Panc1 (cell line): Measurements from ENCODE around the gene COMMD6. TPM values are rescaled to one million over a fixed set of nuclear protein-coding genes. Genes with fewer than 3 reads are reported as not detected.

ENCODE experiments used
- ATAC-seq: fragments of 200-7000 bp; cut with Tn5 transposase; 2 replicates; pipeline ENCODE4 v1.9.1; 2020; ENCODE audit warnings: mild to moderate bottlenecking, moderate library complexity
- BruUV-seq: library from RNA; stranded (reverse); fragments of 400-500 nt; replicated peaks from 2 replicates; lab custom pipeline; 2021; lab: Mats Ljungman, UMichigan
- CTCF ChIA-PET: fragments of 300-600 bp; sonication (Branson Sonifier 250); formaldehyde crosslinking; loops from one replicate; lab custom pipeline; 2022; ENCODE audit warnings: antibody characterized with exemption; lab: Charles Lee
- POLR2A ChIA-PET: fragments of 300-600 bp; sonication (Branson Sonifier 250); formaldehyde crosslinking; loops from one replicate; lab custom pipeline; 2022; ENCODE audit warnings: antibody characterized with exemption; lab: Charles Lee
- DNase-seq: peaks from one replicate; pipeline ENCODE4 v3.0.0-alpha.2; 2010; ENCODE audit warnings: low read depth, low spot score
- H3K27ac ChIP-seq: 2 replicates; pipeline ENCODE4 v1.5.1; 2011; ENCODE audit warnings: mild to moderate bottlenecking, low read length, inconsistent platforms
- H3K27me3 ChIP-seq: fragments of 200-500 bp; sonication (Bioruptor generic); 2 replicates; pipeline ENCODE4 v1.6.0; 2014; ENCODE audit warnings: low read length, inconsistent platforms; ENCODE audit not compliant: control insufficient read depth, insufficient read depth
- H3K36me3 ChIP-seq: fragments of 200-500 bp; sonication (Bioruptor generic); 2 replicates; pipeline ENCODE4 v1.5.1; 2014; ENCODE audit warnings: inconsistent platforms, mild to moderate bottlenecking, low read length, moderate library complexity; ENCODE audit not compliant: control insufficient read depth, insufficient read depth
- H3K4me1 ChIP-seq: 2 replicates; pipeline ENCODE4 v1.5.1; 2011; ENCODE audit warnings: inconsistent platforms, mild to moderate bottlenecking, low read length, moderate library complexity; ENCODE audit not compliant: control insufficient read depth, insufficient read depth
- H3K4me3 ChIP-seq, 2 experiments: 2 replicates each; pipeline ENCODE4 v1.5.1; 2011 to 2012; ENCODE audit warnings: low read depth in 2 of 2, low read length in 2 of 2, mild to moderate bottlenecking in 2 of 2, inconsistent platforms in 1 of 2, moderate library complexity in 1 of 2
- H3K9me3 ChIP-seq: fragments of 200-500 bp; sonication (Bioruptor generic); 2 replicates; pipeline ENCODE4 v1.5.1; 2014; ENCODE audit warnings: low read depth, mild to moderate bottlenecking, inconsistent platforms, low read length, moderate library complexity; ENCODE audit not compliant: control insufficient read depth, insufficient read depth
- CTCF ChIP-seq: fragments of 450-650 bp; IDR thresholded peaks from 2 replicates; pipeline ENCODE4 v1.5.1; 2017; ENCODE audit warnings: mild to moderate bottlenecking
- POLR2AphosphoS5 ChIP-seq: IDR thresholded peaks from 2 replicates; pipeline ENCODE4 v1.6.1; 2012; ENCODE audit warnings: mild to moderate bottlenecking, low read depth, low read length, moderate library complexity
- REST ChIP-seq, 2 experiments: IDR thresholded peaks; 2 replicates each; pipeline ENCODE4 v1.6.1; 2011 to 2012; ENCODE audit warnings: low read depth in 2 of 2, control low read depth in 1 of 2, low read length in 1 of 2, mild to moderate bottlenecking in 1 of 2, moderate library complexity in 1 of 2; ENCODE audit not compliant: insufficient read depth in 1 of 2
- SIN3A ChIP-seq: IDR thresholded peaks from 2 replicates; pipeline ENCODE4 v1.6.1; 2012; ENCODE audit warnings: low read depth, mild to moderate bottlenecking, low read length, moderate library complexity, borderline replicate concordance; ENCODE audit not compliant: insufficient read depth
- TCF7L2 ChIP-seq: IDR thresholded peaks from 2 replicates; pipeline ENCODE4 v1.6.1; 2011; ENCODE audit warnings: mild to moderate bottlenecking, low read depth, low read length, inconsistent platforms
- in situ Hi-C: cut with HindIII; loops from 2 replicates; pipeline ENCODE4 v1.10.0; 2016; ENCODE audit warnings: low sequenced_read_pairs, low pct_unique_long_range_greater_than_20kb
- intact Hi-C: fragments of 100-400 bp; cut with micrococcal nuclease; formaldehyde crosslinking; loops from one replicate; pipeline ENCODE4 v1.10.0; 2022; ENCODE audit not compliant: unreplicated experiment
- total RNA-seq: library from RNA; stranded (reverse); gene quantifications from one replicate; pipeline ENCODE4 v1.2.1, GENCODE V29; 2021; ENCODE audit not compliant: unreplicated experiment

COMMD6 gene
- total RNA-seq, 1 experiment from 2014 or later = 97.4 TPM

- ChIA-PET POLR2A (no interaction called here), CTCF (no interaction called here)
- H3K4me1 ChIP-seq = no peaks in the 10 kb centered on the region
- intact Hi-C loops = no loop called here
- in situ Hi-C loops = no loop called here
- no peak overlapping the region for H3K27ac ChIP-seq
- BruUV-seq = no TSS peak
- ATAC-seq (no peak), DNase-seq (no peak)
- H3K4me3 ChIP-seq = no peak overlapping the region
- no peak for TF ChIP-seq SIN3A
- no peak for TF ChIP-seq TCF7L2
- no peak for TF ChIP-seq POLR2AphosphoS5
- TF ChIP-seq CTCF = no peak
- peaks cover 7% of the 10 kb centered on the region for H3K36me3 ChIP-seq
- no peaks in the 10 kb centered on the region for H3K9me3 ChIP-seq
- H3K27me3 ChIP-seq = no peaks in the 10 kb centered on the region
These were observed 15.7 kb downstream of the COMMD6 start for GRCh38 chr13:75521956-75522355.

GRCh38 chr13:75518439-75519088 lies 19.1 kb downstream of the COMMD6 start:
- no TSS peak for BruUV-seq
- no peak for ATAC-seq
- Histone ChIP-seq H3K4me3 (no peak overlapping the region), H3K27me3 (no peaks in the 10 kb centered on the region), H3K27ac (no peak overlapping the region), H3K36me3 (no peaks in the 10 kb centered on the region), H3K9me3 (no peaks in the 10 kb centered on the region), H3K4me1 (no peaks in the 10 kb centered on the region)
- no peak for TF ChIP-seq POLR2AphosphoS5
- TF ChIP-seq TCF7L2 = no peak
- TF ChIP-seq CTCF = no peak
- TF ChIP-seq SIN3A = no peak
- no peak for TF ChIP-seq REST (IDR thresholded peaks at IDR 0.05; ENCODE audit: insufficient read depth in 1 of 2, low read depth in 2 of 2, low read length in 1 of 2)
- intact Hi-C loops (no loop called here), in situ Hi-C loops (no loop called here)
- CTCF ChIA-PET = no interaction called here
- DNase-seq = no peak
- POLR2A ChIA-PET = no interaction called here
